NCI-H748 (cell line): Measurements from ENCODE around the gene SMPD3.

ENCODE experiments used
- DNase-seq: peaks from one replicate; lab custom pipeline; 2025; ENCODE audit not compliant: unreplicated experiment; lab: John Stamatoyannopoulos, UW

SMPD3 gene

GRCh38 chr16:68359398-68360191 lies 88.7 kb downstream of the SMPD3 start:
- no peak for DNase-seq

GRCh38 chr16:68358951-68359350 lies 89.4 kb downstream of the SMPD3 start:
- DNase-seq: no peak

- no peak for DNase-seq
Measured at GRCh38 chr16:68357923-68358322, 90.4 kb downstream of the SMPD3 start.

GRCh38 chr16:68357521-68357922 lies 90.8 kb downstream of the SMPD3 start:
- no peak for DNase-seq

GRCh38 chr16:68356919-68357286 lies 91.4 kb downstream of the SMPD3 start:
- no peak for DNase-seq

GRCh38 chr16:68356249-68356918 lies 91.9 kb downstream of the SMPD3 start:
- DNase-seq: no peak

GRCh38 chr16:68355447-68356248 lies 92.7 kb downstream of the SMPD3 start:
- no peak for DNase-seq

- DNase-seq: no peak
Measured at GRCh38 chr16:68354816-68355215, 93.5 kb downstream of the SMPD3 start.

GRCh38 chr16:68353366-68353765 lies 94.9 kb downstream of the SMPD3 start:
- DNase-seq: no peak

GRCh38 chr16:68351991-68352431 lies 96.3 kb downstream of the SMPD3 start:
- DNase-seq: no peak

- DNase-seq: no peak
Measured at GRCh38 chr16:68351463-68351862, 96.8 kb downstream of the SMPD3 start.

- DNase-seq: no peak
Measured at GRCh38 chr16:68350813-68351350, 97.4 kb downstream of the SMPD3 start.

- DNase-seq: no peak
Measured at GRCh38 chr16:68349838-68350410, 98.4 kb downstream of the SMPD3 start.

GRCh38 chr16:68348639-68349445 lies 99.5 kb downstream of the SMPD3 start:
- no peak for DNase-seq

- DNase-seq: no peak
Measured at GRCh38 chr16:68347605-68348004, 100.7 kb downstream of the SMPD3 start.

- no peak for DNase-seq
Measured at GRCh38 chr16:68346892-68347480, 101.3 kb downstream of the SMPD3 start.

- no peak for DNase-seq
Measured at GRCh38 chr16:68345958-68346635, 102.2 kb downstream of the SMPD3 start.

GRCh38 chr16:68345351-68345810 lies 102.9 kb downstream of the SMPD3 start:
- DNase-seq: no peak

GRCh38 chr16:68344252-68344651 lies 104.1 kb downstream of the SMPD3 start:
- no peak for DNase-seq
